Neural cell (in vitro differentiated cells): ENCODE results near the gene OSBP2. TPM values are rescaled to one million over a fixed set of nuclear protein-coding genes. Genes with fewer than 3 reads are reported as not detected.

Source experiments
- H2AFZ ChIP-seq: fragments of 200-600, 300-800 bp; sonication (generic), shearing (Covaris generic); 2 replicates; pipeline ENCODE4 v1.6.0; 2014; ENCODE audit warnings: low read depth, mild to moderate bottlenecking, antibody characterized with exemption, low read length, moderate library complexity
- H3F3A ChIP-seq: fragments of 200-600 bp; shearing (Covaris generic); 2 replicates; pipeline ENCODE4 v1.6.1; 2016; ENCODE audit warnings: mild to moderate bottlenecking, moderate library complexity, mixed read lengths, antibody characterized with exemption, low read length; ENCODE audit not compliant: insufficient read depth, poor library complexity, severe bottlenecking
- H3K27ac ChIP-seq: fragments of 200-600, 300-800 bp; sonication (generic), shearing (Covaris generic); 2 replicates; pipeline ENCODE4 v1.5.1; 2014; ENCODE audit warnings: mild to moderate bottlenecking, low read length, moderate library complexity
- H3K27me3 ChIP-seq: fragments of 300-800, 200-600 bp; sonication (generic), shearing (Covaris generic); 2 replicates; pipeline ENCODE4 v1.6.0; 2014; ENCODE audit warnings: mild to moderate bottlenecking, low read depth, low read length, moderate library complexity; ENCODE audit not compliant: insufficient read depth
- H3K36me3 ChIP-seq: fragments of 300-800, 200-600 bp; sonication (generic), shearing (Covaris generic); 2 replicates; pipeline ENCODE4 v1.5.1; 2014; ENCODE audit warnings: mild to moderate bottlenecking, antibody characterized with exemption, low read length, moderate library complexity; ENCODE audit not compliant: insufficient read depth
- H3K4me2 ChIP-seq: fragments of 300-800, 200-600 bp; sonication (generic), shearing (Covaris generic); 2 replicates; pipeline ENCODE4 v1.6.0; 2014; ENCODE audit warnings: mild to moderate bottlenecking, low read length
- H3K4me3 ChIP-seq: fragments of 300-800, 200-600 bp; sonication (generic), shearing (Covaris generic); 2 replicates; pipeline ENCODE4 v1.5.1; 2014; ENCODE audit warnings: mild to moderate bottlenecking, low read length, moderate library complexity
- H3K79me2 ChIP-seq: fragments of 200-600 bp; shearing (Covaris generic); replicated peaks from 2 replicates; pipeline ENCODE4 v1.6.0; 2014; ENCODE audit warnings: mild to moderate bottlenecking, low read length, moderate library complexity; ENCODE audit not compliant: insufficient read depth
- H3K9ac ChIP-seq: fragments of 300-800, 200-600 bp; sonication (generic), shearing (Covaris generic); 2 replicates; pipeline ENCODE4 v1.6.1; 2016; ENCODE audit warnings: mild to moderate bottlenecking, low read length, mixed read lengths
- H3K9me2 ChIP-seq: fragments of 200-600 bp; shearing (Covaris generic); 2 replicates; pipeline ENCODE4 v1.6.1; 2016; ENCODE audit warnings: mild to moderate bottlenecking, low read length, mixed read lengths; ENCODE audit not compliant: insufficient read depth
- H3K9me3 ChIP-seq: fragments of 200-600, 300-800 bp; sonication (generic), shearing (Covaris generic); 2 replicates; pipeline ENCODE4 v1.6.1; 2016; ENCODE audit warnings: mild to moderate bottlenecking, mixed run types, low read length, moderate library complexity, mixed read lengths
- H4K20me1 ChIP-seq: fragments of 200-600 bp; shearing (Covaris generic); 2 replicates; pipeline ENCODE4 v1.6.1; 2016; ENCODE audit warnings: mild to moderate bottlenecking, mixed run types; ENCODE audit not compliant: insufficient read depth
- EP300 ChIP-seq: fragments of 450-650 bp; conservative IDR thresholded peaks from 2 replicates; pipeline ENCODE4 v1.6.1; 2014; ENCODE audit warnings: antibody characterized with exemption, mild to moderate bottlenecking, moderate library complexity; ENCODE audit not compliant: poor library complexity, severe bottlenecking
- EZH2 ChIP-seq: fragments of 200-600, 300-800 bp; shearing (Covaris generic), sonication (generic); IDR thresholded peaks from 2 replicates; pipeline ENCODE4 v1.6.1; 2014; ENCODE audit warnings: antibody characterized with exemption, low read length, borderline replicate concordance, mild to moderate bottlenecking; ENCODE audit not compliant: insufficient read depth, poor library complexity, severe bottlenecking
- MXI1 ChIP-seq: fragments of 450-650 bp; conservative IDR thresholded peaks from 2 replicates; pipeline ENCODE4 v1.6.1; 2014; ENCODE audit warnings: antibody characterized with exemption, mild to moderate bottlenecking; ENCODE audit not compliant: poor library complexity, severe bottlenecking
- POLR2AphosphoS5 ChIP-seq: IDR thresholded peaks from 2 replicates; pipeline ENCODE4 v1.6.1; 2012
- RAD21 ChIP-seq: fragments of 450-650 bp; conservative IDR thresholded peaks from 2 replicates; pipeline ENCODE4 v1.6.1; 2014; ENCODE audit warnings: antibody characterized with exemption, mild to moderate bottlenecking, moderate library complexity
- SMC3 ChIP-seq: fragments of 450-650 bp; conservative IDR thresholded peaks from 2 replicates; pipeline ENCODE4 v1.6.1; 2014; ENCODE audit warnings: antibody characterized with exemption, mild to moderate bottlenecking, moderate library complexity; ENCODE audit not compliant: poor library complexity
- TAF1 ChIP-seq: IDR thresholded peaks from 2 replicates; pipeline ENCODE4 v1.6.1; 2012; ENCODE audit warnings: low read depth
- polyA plus RNA-seq: library from polyadenylated mRNA; depleted of rRNA; stranded (reverse); fragments of >200 nt; gene quantifications from 2 replicates; pipeline ENCODE4 v1.2.3, GENCODE V29; 2014
- TF ChIP-seq, protein P1 (sequence below): IDR thresholded peaks from 2 replicates; pipeline ENCODE4 v1.6.1; 2012; ENCODE audit warnings: borderline replicate concordance
- TF ChIP-seq, protein P2 (sequence below): fragments of 450-650 bp; IDR thresholded peaks from 2 replicates; pipeline ENCODE4 v1.5.1; 2014; ENCODE audit warnings: antibody characterized with exemption, mild to moderate bottlenecking, moderate library complexity; ENCODE audit not compliant: poor library complexity, severe bottlenecking

Gene OSBP2
- polyA plus RNA-seq, 1 donor from 2014 or later, result 8.7 TPM

DNA sequence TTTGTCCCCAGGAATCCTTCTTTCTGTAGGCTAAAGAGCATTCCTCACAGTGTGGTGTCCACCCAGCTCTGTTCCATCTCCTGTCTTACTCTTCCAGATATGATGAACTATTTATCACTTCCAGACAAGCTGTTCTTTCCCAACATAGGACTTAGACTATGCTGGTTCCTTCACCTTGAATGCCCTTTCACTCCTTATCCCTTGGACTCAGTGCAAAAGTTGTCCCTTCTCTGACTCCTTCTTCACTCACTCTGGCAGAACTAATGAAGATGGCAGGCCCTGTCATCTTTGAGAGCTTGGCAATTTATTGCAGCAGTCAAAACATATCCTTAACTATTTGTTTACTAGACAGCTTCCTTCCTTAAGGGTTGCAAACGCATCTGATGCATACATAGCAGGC lies 3.5 kb upstream of the OSBP2 start:
- no peak overlapping the region for H3K4me2 ChIP-seq
- H3K27me3 ChIP-seq, result no peaks in the 10 kb centered on the region
- no peaks in the 10 kb centered on the region for H3K9me2 ChIP-seq
- no peaks in the 10 kb centered on the region for H3F3A ChIP-seq
- no peak overlapping the region for H3K4me3 ChIP-seq
- H3K79me2 ChIP-seq, result no peaks in the 10 kb centered on the region
- no peaks in the 10 kb centered on the region for H4K20me1 ChIP-seq
- TF ChIP-seq EZH2, result no peak
- TF ChIP-seq POLR2AphosphoS5, result peak; percentile 36
- TF ChIP-seq SMC3, result no peak
- no peak for TF ChIP-seq EP300
- no peak for TF ChIP-seq TAF1
- H2AFZ ChIP-seq, result no peak overlapping the region
- no peaks in the 10 kb centered on the region for H3K36me3 ChIP-seq
- H3K9ac ChIP-seq, result no peak overlapping the region
- no peaks in the 10 kb centered on the region for H3K9me3 ChIP-seq
- H3K27ac ChIP-seq, result no peak overlapping the region

DNA sequence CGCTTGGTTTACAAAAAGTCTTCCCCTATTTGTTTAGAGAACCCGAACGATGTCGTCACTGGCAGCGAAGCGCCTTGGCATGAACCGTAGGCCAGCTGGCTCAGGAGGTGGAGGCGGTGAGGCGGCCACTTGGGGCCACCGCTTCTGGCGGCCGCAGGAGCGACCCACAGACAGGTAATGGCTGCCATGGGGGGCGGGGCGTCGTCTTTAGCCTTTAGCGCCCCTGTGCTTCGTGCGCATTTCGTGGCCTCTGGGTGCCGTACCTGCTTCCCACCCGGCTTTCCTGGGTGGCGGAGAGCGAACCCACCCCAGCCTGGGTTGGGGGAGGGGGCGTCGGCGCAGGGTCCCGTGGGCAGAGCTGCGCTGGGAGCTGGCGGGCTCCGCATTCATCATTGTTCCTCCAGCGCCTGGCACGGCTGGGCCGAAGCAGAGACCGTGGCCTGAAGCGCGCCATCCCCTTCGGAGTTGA lies 469 bp upstream of the OSBP2 start:
- Histone ChIP-seq H3K4me2 (peak overlapping the region; percentile 70), H3K9me2 (no peaks in the 10 kb centered on the region), H3K4me3 (peak overlapping the region; percentile 80), H3K36me3 (no peaks in the 10 kb centered on the region), H4K20me1 (no peaks in the 10 kb centered on the region), H3F3A (no peaks in the 10 kb centered on the region), H3K27me3 (no peaks in the 10 kb centered on the region), H3K79me2 (no peaks in the 10 kb centered on the region), H3K27ac (peak overlapping the region; percentile 74), H3K9ac (peak overlapping the region; percentile 83), H2AFZ (peak overlapping the region; percentile 80), H3K9me3 (no peaks in the 10 kb centered on the region)
- TF ChIP-seq EZH2, result no peak
- TF ChIP-seq, protein P1, sequence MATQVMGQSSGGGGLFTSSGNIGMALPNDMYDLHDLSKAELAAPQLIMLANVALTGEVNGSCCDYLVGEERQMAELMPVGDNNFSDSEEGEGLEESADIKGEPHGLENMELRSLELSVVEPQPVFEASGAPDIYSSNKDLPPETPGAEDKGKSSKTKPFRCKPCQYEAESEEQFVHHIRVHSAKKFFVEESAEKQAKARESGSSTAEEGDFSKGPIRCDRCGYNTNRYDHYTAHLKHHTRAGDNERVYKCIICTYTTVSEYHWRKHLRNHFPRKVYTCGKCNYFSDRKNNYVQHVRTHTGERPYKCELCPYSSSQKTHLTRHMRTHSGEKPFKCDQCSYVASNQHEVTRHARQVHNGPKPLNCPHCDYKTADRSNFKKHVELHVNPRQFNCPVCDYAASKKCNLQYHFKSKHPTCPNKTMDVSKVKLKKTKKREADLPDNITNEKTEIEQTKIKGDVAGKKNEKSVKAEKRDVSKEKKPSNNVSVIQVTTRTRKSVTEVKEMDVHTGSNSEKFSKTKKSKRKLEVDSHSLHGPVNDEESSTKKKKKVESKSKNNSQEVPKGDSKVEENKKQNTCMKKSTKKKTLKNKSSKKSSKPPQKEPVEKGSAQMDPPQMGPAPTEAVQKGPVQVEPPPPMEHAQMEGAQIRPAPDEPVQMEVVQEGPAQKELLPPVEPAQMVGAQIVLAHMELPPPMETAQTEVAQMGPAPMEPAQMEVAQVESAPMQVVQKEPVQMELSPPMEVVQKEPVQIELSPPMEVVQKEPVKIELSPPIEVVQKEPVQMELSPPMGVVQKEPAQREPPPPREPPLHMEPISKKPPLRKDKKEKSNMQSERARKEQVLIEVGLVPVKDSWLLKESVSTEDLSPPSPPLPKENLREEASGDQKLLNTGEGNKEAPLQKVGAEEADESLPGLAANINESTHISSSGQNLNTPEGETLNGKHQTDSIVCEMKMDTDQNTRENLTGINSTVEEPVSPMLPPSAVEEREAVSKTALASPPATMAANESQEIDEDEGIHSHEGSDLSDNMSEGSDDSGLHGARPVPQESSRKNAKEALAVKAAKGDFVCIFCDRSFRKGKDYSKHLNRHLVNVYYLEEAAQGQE, result peak; percentile 30
- TF ChIP-seq RAD21, result no peak
- TF ChIP-seq POLR2AphosphoS5, result peak; percentile 30
- peak; percentile 19 for TF ChIP-seq EP300
- peak; percentile 60 for TF ChIP-seq TAF1
- TF ChIP-seq MXI1, result no peak
- no peak for TF ChIP-seq SMC3
- TF ChIP-seq, protein P2, sequence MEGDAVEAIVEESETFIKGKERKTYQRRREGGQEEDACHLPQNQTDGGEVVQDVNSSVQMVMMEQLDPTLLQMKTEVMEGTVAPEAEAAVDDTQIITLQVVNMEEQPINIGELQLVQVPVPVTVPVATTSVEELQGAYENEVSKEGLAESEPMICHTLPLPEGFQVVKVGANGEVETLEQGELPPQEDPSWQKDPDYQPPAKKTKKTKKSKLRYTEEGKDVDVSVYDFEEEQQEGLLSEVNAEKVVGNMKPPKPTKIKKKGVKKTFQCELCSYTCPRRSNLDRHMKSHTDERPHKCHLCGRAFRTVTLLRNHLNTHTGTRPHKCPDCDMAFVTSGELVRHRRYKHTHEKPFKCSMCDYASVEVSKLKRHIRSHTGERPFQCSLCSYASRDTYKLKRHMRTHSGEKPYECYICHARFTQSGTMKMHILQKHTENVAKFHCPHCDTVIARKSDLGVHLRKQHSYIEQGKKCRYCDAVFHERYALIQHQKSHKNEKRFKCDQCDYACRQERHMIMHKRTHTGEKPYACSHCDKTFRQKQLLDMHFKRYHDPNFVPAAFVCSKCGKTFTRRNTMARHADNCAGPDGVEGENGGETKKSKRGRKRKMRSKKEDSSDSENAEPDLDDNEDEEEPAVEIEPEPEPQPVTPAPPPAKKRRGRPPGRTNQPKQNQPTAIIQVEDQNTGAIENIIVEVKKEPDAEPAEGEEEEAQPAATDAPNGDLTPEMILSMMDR, result peak; percentile 17
